ENCODE measurements around the gene NRIP2. TPM values are rescaled to one million over a fixed set of nuclear protein-coding genes. Genes with fewer than 3 reads are reported as not detected.

Gene NRIP2
- total RNA-seq, 1 experiment from 2014 or later: not detected

GRCh38 chr12:2785017-2785416 lies 49.8 kb downstream of the NRIP2 start:
- no peak for DNase-seq
- Histone ChIP-seq H3K4me1 (replicated peaks; ENCODE audit: insufficient read depth) (no peaks in the 10 kb centered on the region), H3K36me3 (ENCODE audit: low read depth) (no peaks in the 10 kb centered on the region), H4K20me1 (ENCODE audit: insufficient read depth) (0 out of 2 replicates have a peak, but pooled peaks cover 6% of the 10 kb centered on the region), H3F3A (ENCODE audit: insufficient read depth, low read depth) (no peaks in the 10 kb centered on the region), H3K27ac (no peak overlapping the region), H3K4me3 (no peak overlapping the region), H3K9me2 (ENCODE audit: insufficient read depth) (no peaks in the 10 kb centered on the region), H3K27me3 (ENCODE audit: insufficient read depth, low read depth) (peaks cover 86% of the 10 kb centered on the region), H3K9me3 (ENCODE audit: insufficient read depth, low read depth) (no peaks in the 10 kb centered on the region), H3K79me2 (ENCODE audit: low read depth) (no peaks in the 10 kb centered on the region), H3K4me2 (no peak overlapping the region), H2AFZ (no peak overlapping the region)
- no peak for TF ChIP-seq EZH2 (IDR thresholded peaks at IDR 0.05; ENCODE audit: low read depth)
- intact Hi-C loops (cut with micrococcal nuclease; ENCODE audit: unreplicated experiment): no loop called here
- ChIA-PET POLR2A (ENCODE audit: unreplicated experiment) (no interaction called here), CTCF (interaction anchor here (0.6 kb wide), 1 partner anchor 283 kb away, joined by 3 read pairs; no protein-coding TSS in a partner anchor)
- no TSS peak for BruUV-seq (replicated peaks)

- H3F3A ChIP-seq (ENCODE audit: insufficient read depth, low read depth): no peaks in the 10 kb centered on the region
- H3K27me3 ChIP-seq (ENCODE audit: insufficient read depth, low read depth): peaks cover 84% of the 10 kb centered on the region
- no peaks in the 10 kb centered on the region for H3K79me2 ChIP-seq (ENCODE audit: low read depth)
- TF ChIP-seq CTCF (conservative IDR thresholded peaks at IDR 0.05) (peak; percentile 93), EZH2 (IDR thresholded peaks at IDR 0.05; ENCODE audit: low read depth) (no peak)
- H4K20me1 ChIP-seq (ENCODE audit: insufficient read depth): 0 out of 2 replicates have a peak, but pooled peaks cover 6% of the 10 kb centered on the region
- no peaks in the 10 kb centered on the region for H3K4me1 ChIP-seq (replicated peaks; ENCODE audit: insufficient read depth)
- H3K9me2 ChIP-seq (ENCODE audit: insufficient read depth): no peaks in the 10 kb centered on the region
- CTCF ChIA-PET: interaction anchor here (0.5 to 0.9 kb wide), 5 partner anchors 11 to 1064 kb away, joined by 3 to 6 read pairs (median 3); no protein-coding TSS in a partner anchor
- no peaks in the 10 kb centered on the region for H3K36me3 ChIP-seq (ENCODE audit: low read depth)
- no TSS peak for BruUV-seq (replicated peaks)
- POLR2A ChIA-PET (ENCODE audit: unreplicated experiment): interaction anchor here (0.5 to 0.6 kb wide), 2 partner anchors 62 to 1865 kb away, joined by 4 read pairs; partner anchors contain the start of genes AKAP3 and NDUFA9
- peak in 1 of 2 experiments; percentile 61 for DNase-seq
- peak overlapping the region; percentile 63; the same call in 1 of the 2 replicates for H2AFZ ChIP-seq
- intact Hi-C loops (cut with micrococcal nuclease; ENCODE audit: unreplicated experiment): no loop called here
- no peak overlapping the region for H3K4me3 ChIP-seq
- no peaks in the 10 kb centered on the region for H3K9me3 ChIP-seq (ENCODE audit: insufficient read depth, low read depth)
- H3K4me2 ChIP-seq: peak overlapping the region; percentile 48; the same call in 1 of the 2 replicates
- no peak overlapping the region for H3K27ac ChIP-seq
Measured at GRCh38 chr12:2783936-2784600, 50.8 kb downstream of the NRIP2 start.

GRCh38 chr12:2779281-2779680 lies 55.6 kb downstream of the NRIP2 start:
- H3K9me3 ChIP-seq (ENCODE audit: insufficient read depth, low read depth): no peaks in the 10 kb centered on the region
- BruUV-seq (replicated peaks): no TSS peak
- DNase-seq: peak in 1 of 2 experiments; percentile 46
- H4K20me1 ChIP-seq (ENCODE audit: insufficient read depth): 0 out of 2 replicates have a peak, but pooled peaks cover 1% of the 10 kb centered on the region
- CTCF ChIA-PET: no interaction called here
- no peaks in the 10 kb centered on the region for H3K36me3 ChIP-seq (ENCODE audit: low read depth)
- POLR2A ChIA-PET (ENCODE audit: unreplicated experiment): interaction anchor here (0.6 kb wide), 1 partner anchor 52 kb away, joined by 3 read pairs; no protein-coding TSS in a partner anchor
- no peak overlapping the region for H3K27ac ChIP-seq
- H3K4me2 ChIP-seq: no peak overlapping the region
- no peak overlapping the region for H2AFZ ChIP-seq
- H3K4me3 ChIP-seq: no peak overlapping the region
- no peaks in the 10 kb centered on the region for H3K79me2 ChIP-seq (ENCODE audit: low read depth)
- intact Hi-C loops (cut with micrococcal nuclease; ENCODE audit: unreplicated experiment): no loop called here
- H3K9me2 ChIP-seq (ENCODE audit: insufficient read depth): no peaks in the 10 kb centered on the region
- peaks cover 93% of the 10 kb centered on the region for H3K27me3 ChIP-seq (ENCODE audit: insufficient read depth, low read depth)
- H3F3A ChIP-seq (ENCODE audit: insufficient read depth, low read depth): no peaks in the 10 kb centered on the region
- H3K4me1 ChIP-seq (replicated peaks; ENCODE audit: insufficient read depth): no peaks in the 10 kb centered on the region
- TF ChIP-seq EZH2 (IDR thresholded peaks at IDR 0.05; ENCODE audit: low read depth): no peak
- no peak for TF ChIP-seq CTCF (conservative IDR thresholded peaks at IDR 0.05)
